AG09319 (cell line): ENCODE data around the gene CCDC170.
"Not testable (repeated sequence)": the region's sequence is repeated elsewhere in the genome, so short reads cannot be mapped to it uniquely, and the experiment has no call there.

Source experiments
- DNase-seq: peaks from one replicate; pipeline ENCODE4 v3.0.0-alpha.2; 2010; ENCODE audit warnings: low read depth; ENCODE audit errors: extremely low read depth
- CTCF ChIP-seq: IDR thresholded peaks from 2 replicates; pipeline ENCODE4 v1.5.1; 2011; ENCODE audit warnings: low read depth, mild to moderate bottlenecking, inconsistent platforms, low read length, moderate library complexity

The CCDC170 gene

GRCh38 chr6:151493804-151494234, at the start of gene CCDC170:
Gene CCDC170, plus strand, starts transcription at chr6:151494017. Its CDS starts 112 bp downstream, at chr6:151494129.
- TF ChIP-seq CTCF, result no peak
- no peak for DNase-seq

GRCh38 chr6:151445482-151445881, 48.3 kb upstream of the CCDC170 start:
- TF ChIP-seq CTCF, result no peak
- no peak for DNase-seq

GRCh38 chr6:151447237-151447636, 46.6 kb upstream of the CCDC170 start:
- TF ChIP-seq CTCF, result no peak
- DNase-seq, result no peak

- no peak for DNase-seq
- no peak for TF ChIP-seq CTCF
These were observed 45.2 kb upstream of the CCDC170 start for GRCh38 chr6:151448623-151449022.

- not testable (repeated sequence) for DNase-seq
These were observed 42.9 kb upstream of the CCDC170 start for GRCh38 chr6:151450928-151451327.

- no peak for DNase-seq
- no peak for TF ChIP-seq CTCF
These were observed 42.3 kb upstream of the CCDC170 start for GRCh38 chr6:151451417-151451949.

GRCh38 chr6:151451950-151452749, 41.7 kb upstream of the CCDC170 start, which contains the start of gene RMND1:
Gene RMND1, minus strand, starts transcription at chr6:151452126. Its CDS starts 6,315 bp downstream, at chr6:151445811.
- TF ChIP-seq CTCF, result no peak

More at GRCh38 chr6:151451950-151452749, 41.7 kb upstream of the CCDC170 start, which contains the start of gene RMND1:
- peak; percentile 100 for DNase-seq
